Ishikawa (cell line): Measurements from ENCODE around the gene CYP26A1.

Experiments used
- CEBPB ChIP-seq: IDR thresholded peaks from 2 replicates; pipeline ENCODE4 v1.6.1; 2012
- CREB1 ChIP-seq: IDR thresholded peaks from 2 replicates; pipeline ENCODE4 v1.6.1; 2012; ENCODE audit warnings: low read depth
- EGR1 ChIP-seq: IDR thresholded peaks from 2 replicates; pipeline ENCODE4 v1.6.1; 2012
- EP300 ChIP-seq: IDR thresholded peaks from 2 replicates; pipeline ENCODE4 v1.6.1; 2012; ENCODE audit warnings: borderline replicate concordance
- FOXM1 ChIP-seq: IDR thresholded peaks from 2 replicates; pipeline ENCODE4 v1.6.1; 2012; ENCODE audit warnings: low read depth, borderline replicate concordance
- NFIC ChIP-seq: IDR thresholded peaks from 2 replicates; pipeline ENCODE4 v1.6.1; 2012
- RAD21 ChIP-seq: IDR thresholded peaks from 2 replicates; pipeline ENCODE4 v1.6.1; 2012; ENCODE audit warnings: low read depth
- TAF1 ChIP-seq: IDR thresholded peaks from 2 replicates; pipeline ENCODE4 v1.6.1; 2012; ENCODE audit warnings: low read depth, mild to moderate bottlenecking
- TCF12 ChIP-seq: IDR thresholded peaks from 2 replicates; pipeline ENCODE4 v1.6.1; 2012; ENCODE audit warnings: low read depth
- TEAD4 ChIP-seq: IDR thresholded peaks from 2 replicates; pipeline ENCODE4 v1.6.1; 2012
- YY1 ChIP-seq: IDR thresholded peaks from 2 replicates; pipeline ENCODE4 v1.6.1; 2012; ENCODE audit warnings: low read depth
- ZBTB7A ChIP-seq: IDR thresholded peaks from 2 replicates; pipeline ENCODE4 v1.6.1; 2012; ENCODE audit warnings: low read depth
- TF ChIP-seq, protein P1 (sequence below): IDR thresholded peaks from 2 replicates; pipeline ENCODE4 v1.6.1; 2012; ENCODE audit warnings: low read depth, mild to moderate bottlenecking
- TF ChIP-seq, protein P2 (sequence below): IDR thresholded peaks from 2 replicates; pipeline ENCODE4 v1.6.1; 2012
- TF ChIP-seq, protein P3 (sequence below): IDR thresholded peaks from 2 replicates; pipeline ENCODE4 v1.6.1; 2012

The CYP26A1 gene

DNA sequence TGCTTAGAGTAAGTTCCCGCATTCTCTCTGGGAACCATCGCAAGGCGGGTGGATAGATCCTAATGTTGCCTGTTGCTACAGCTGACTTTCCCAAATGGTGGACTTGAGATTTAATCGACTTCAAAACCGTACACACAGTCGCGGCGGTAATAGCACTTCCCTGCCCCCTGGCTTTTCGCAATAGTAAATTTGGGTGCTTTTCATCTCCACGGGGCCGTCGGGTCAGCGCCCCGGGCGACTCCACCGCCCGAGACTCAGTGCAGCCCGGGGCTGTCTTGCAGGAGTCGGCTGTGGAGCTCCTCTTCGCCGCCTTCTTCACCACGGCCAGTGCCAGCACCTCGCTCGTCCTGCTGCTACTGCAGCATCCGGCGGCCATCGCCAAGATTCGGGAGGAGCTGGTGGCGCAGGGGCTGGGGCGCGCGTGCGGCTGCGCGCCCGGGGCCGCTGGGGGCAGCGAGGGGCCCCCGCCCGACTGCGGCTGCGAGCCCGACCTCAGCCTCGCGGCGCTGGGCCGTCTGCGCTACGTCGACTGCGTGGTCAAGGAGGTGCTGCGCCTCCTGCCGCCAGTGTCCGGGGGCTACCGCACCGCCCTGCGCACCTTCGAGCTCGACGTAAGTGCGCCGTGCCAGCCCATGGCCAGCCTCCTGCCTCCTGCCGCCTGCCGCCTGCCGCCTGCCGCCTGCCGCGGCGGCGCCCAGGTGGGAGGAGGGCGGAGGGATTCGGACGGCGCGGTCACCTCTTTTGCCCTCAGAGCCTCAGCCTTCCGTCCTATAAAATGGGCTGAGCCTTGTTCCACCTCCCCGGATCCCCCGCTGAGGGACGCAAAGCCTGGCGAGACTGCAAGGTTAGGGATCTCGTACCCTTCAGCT lies 7.8 kb upstream of the CYP26A1 start:
- TF ChIP-seq RAD21 (no peak), TAF1 (no peak), CEBPB (no peak), FOXM1 (no peak), EP300 (no peak), NFIC (no peak), TCF12 (no peak), TEAD4 (no peak), YY1 (no peak), ZBTB7A (no peak)
- TF ChIP-seq, protein P1, sequence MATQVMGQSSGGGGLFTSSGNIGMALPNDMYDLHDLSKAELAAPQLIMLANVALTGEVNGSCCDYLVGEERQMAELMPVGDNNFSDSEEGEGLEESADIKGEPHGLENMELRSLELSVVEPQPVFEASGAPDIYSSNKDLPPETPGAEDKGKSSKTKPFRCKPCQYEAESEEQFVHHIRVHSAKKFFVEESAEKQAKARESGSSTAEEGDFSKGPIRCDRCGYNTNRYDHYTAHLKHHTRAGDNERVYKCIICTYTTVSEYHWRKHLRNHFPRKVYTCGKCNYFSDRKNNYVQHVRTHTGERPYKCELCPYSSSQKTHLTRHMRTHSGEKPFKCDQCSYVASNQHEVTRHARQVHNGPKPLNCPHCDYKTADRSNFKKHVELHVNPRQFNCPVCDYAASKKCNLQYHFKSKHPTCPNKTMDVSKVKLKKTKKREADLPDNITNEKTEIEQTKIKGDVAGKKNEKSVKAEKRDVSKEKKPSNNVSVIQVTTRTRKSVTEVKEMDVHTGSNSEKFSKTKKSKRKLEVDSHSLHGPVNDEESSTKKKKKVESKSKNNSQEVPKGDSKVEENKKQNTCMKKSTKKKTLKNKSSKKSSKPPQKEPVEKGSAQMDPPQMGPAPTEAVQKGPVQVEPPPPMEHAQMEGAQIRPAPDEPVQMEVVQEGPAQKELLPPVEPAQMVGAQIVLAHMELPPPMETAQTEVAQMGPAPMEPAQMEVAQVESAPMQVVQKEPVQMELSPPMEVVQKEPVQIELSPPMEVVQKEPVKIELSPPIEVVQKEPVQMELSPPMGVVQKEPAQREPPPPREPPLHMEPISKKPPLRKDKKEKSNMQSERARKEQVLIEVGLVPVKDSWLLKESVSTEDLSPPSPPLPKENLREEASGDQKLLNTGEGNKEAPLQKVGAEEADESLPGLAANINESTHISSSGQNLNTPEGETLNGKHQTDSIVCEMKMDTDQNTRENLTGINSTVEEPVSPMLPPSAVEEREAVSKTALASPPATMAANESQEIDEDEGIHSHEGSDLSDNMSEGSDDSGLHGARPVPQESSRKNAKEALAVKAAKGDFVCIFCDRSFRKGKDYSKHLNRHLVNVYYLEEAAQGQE, result no peak
- TF ChIP-seq, protein P2, sequence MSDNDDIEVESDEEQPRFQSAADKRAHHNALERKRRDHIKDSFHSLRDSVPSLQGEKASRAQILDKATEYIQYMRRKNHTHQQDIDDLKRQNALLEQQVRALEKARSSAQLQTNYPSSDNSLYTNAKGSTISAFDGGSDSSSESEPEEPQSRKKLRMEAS, result no peak

DNA sequence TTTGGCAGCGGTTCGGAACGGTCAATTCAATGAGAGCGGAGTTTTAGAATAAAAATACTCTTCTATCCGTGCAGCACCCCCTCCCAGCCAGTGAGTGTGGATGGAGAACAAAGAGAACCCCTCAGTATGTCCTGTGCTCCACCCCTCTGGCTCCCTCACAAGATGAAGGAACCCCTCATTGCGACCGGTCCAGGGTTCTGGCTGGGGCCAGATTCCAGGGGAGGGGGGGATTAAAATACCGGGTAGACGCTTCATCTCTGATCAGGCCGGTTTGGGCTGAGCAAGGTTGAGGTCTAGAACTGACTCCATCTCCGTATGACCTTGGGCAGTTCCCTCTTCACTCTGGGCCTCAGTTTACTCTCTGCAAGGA lies 7.2 kb upstream of the CYP26A1 start:
- no peak for TF ChIP-seq TAF1
- TF ChIP-seq TEAD4, result no peak
- TF ChIP-seq TCF12, result no peak
- no peak for TF ChIP-seq ZBTB7A
- TF ChIP-seq NFIC, result no peak
- no peak for TF ChIP-seq EGR1
- TF ChIP-seq RAD21, result no peak
- TF ChIP-seq, protein P2, result no peak
- no peak for TF ChIP-seq CEBPB
- TF ChIP-seq, protein P1, result no peak
- TF ChIP-seq FOXM1, result no peak
- no peak for TF ChIP-seq YY1
- no peak for TF ChIP-seq CREB1
- no peak for TF ChIP-seq EP300
- TF ChIP-seq, protein P3, sequence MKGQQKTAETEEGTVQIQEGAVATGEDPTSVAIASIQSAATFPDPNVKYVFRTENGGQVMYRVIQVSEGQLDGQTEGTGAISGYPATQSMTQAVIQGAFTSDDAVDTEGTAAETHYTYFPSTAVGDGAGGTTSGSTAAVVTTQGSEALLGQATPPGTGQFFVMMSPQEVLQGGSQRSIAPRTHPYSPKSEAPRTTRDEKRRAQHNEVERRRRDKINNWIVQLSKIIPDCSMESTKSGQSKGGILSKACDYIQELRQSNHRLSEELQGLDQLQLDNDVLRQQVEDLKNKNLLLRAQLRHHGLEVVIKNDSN, result no peak

DNA sequence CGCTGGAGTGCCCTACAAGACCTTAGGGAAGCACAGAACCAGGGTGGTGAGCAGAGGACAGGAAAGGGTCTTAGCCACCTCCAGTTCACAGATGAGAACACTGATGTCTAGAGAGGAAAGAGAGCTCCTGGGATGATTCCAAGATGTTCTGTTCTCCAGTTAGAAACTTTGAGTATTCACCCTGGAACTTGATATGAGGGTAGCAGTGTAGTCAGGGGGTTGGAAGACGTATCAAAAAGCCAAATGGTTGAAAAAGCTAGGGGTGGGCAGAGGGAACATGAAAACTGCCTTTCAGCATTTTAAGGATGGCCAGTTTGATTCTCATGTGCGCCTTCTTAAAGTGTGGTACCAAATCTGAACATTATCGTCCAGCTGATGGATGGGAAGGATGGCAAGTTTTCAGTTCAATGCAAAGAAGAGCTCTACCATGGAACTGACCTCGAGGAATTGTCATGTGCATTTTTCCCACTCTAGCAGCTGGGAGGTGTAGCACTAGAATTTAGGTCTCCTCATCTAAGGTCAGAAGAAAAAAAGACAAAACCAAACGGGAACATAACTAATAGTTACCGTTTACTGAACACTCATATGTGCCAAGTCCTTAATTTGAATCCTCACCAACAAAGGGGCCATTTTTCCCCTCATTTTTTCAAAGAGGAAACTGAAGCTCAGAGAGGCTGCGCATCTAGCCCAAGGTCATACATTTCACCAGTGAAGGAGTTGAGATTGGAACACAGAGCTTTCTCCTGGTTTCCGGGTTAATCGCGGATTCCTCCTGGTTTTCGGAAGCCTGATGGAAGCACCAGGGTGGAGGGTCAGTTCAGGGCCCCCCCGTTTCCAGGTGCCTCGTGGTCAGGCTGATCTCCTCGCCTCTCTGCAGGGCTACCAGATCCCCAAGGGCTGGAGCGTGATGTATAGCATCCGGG lies 6.0 kb upstream of the CYP26A1 start:
- TF ChIP-seq RAD21 (no peak), CEBPB (no peak), NFIC (no peak), EP300 (no peak), EGR1 (no peak), TCF12 (no peak), ZBTB7A (no peak), YY1 (no peak), FOXM1 (no peak), CREB1 (no peak), TAF1 (no peak), TEAD4 (no peak)
- TF ChIP-seq, protein P3, result no peak
- TF ChIP-seq, protein P2, result no peak
- TF ChIP-seq, protein P1, result no peak
